Measurements from ENCODE around the gene ALDH3B1.
A peak's percentile ranks its signal among the peaks of the same experiment; 100 is the strongest.

ALDH3B1 gene

DNA sequence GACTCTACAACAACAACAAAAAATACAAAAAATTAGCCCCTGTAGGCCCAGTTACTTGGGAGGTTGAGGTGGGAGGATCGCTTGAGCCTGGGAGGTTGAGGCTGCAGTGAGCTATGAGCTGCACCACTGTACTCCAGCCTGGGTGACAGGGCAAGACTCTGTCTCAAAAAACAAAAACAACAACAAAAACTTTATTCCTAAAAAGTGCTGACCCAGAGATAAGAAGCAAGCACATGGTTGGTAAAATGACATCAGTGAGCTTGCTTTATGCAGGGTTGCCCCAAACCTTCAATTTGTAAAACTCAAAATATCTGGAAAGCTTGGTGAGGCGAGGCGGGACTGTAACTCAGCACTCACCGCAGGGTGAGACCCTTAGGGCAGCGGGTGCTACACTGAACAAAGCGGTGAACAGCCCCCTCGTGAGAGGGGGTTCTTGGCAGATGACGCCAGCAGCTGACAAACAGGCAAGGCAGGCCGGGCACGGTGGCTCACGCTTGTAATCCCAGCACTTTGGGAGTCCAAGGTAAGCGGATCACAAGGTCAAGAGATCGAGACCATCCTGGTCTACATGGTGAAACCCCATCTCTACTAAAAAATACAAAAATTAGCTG is 25.2 kb downstream of the ALDH3B1 start:
- TF ChIP-seq, protein P1, sequence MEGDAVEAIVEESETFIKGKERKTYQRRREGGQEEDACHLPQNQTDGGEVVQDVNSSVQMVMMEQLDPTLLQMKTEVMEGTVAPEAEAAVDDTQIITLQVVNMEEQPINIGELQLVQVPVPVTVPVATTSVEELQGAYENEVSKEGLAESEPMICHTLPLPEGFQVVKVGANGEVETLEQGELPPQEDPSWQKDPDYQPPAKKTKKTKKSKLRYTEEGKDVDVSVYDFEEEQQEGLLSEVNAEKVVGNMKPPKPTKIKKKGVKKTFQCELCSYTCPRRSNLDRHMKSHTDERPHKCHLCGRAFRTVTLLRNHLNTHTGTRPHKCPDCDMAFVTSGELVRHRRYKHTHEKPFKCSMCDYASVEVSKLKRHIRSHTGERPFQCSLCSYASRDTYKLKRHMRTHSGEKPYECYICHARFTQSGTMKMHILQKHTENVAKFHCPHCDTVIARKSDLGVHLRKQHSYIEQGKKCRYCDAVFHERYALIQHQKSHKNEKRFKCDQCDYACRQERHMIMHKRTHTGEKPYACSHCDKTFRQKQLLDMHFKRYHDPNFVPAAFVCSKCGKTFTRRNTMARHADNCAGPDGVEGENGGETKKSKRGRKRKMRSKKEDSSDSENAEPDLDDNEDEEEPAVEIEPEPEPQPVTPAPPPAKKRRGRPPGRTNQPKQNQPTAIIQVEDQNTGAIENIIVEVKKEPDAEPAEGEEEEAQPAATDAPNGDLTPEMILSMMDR (IDR thresholded peaks at IDR 0.05; ENCODE audit: low read depth, low read length) = no peak

DNA sequence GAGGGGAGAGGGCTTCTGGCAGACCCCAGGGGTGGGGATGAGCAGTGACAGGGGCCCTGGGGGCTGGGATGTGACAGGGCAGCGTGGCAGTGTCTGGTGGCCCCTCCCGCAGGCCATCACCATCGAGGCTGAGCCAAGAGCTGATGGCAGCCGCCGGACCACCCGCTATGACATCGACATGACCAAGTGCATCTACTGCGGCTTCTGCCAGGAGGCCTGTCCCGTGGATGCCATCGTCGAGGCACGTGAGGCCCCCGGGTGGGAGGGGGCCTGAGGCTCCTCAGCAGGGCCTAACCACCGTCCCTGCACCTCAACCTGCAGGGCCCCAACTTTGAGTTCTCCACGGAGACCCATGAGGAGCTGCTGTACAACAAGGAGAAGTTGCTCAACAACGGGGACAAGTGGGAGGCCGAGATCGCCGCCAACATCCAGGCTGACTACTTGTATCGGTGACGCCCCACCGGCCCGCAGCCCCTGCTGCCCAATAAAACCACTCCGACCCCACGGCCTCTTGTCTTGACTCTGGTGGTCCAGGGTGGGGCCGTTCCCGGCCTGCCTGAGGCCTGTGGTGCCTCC is 26.1 kb downstream of the ALDH3B1 start:
- TF ChIP-seq, protein P1 (IDR thresholded peaks at IDR 0.05; ENCODE audit: low read depth, low read length) = no peak
- DNase-seq (ENCODE audit: low read depth in 2 of 2) = no peak
- H3K4me3 ChIP-seq (replicated peaks in 1 of 2; ENCODE audit: low read depth in 2 of 2, low read length in 2 of 2) = no peak overlapping the region

More for the DNA sequence above, 25.2 kb downstream of the ALDH3B1 start:
- DNase-seq (ENCODE audit: low read depth in 2 of 2) = no peak
- H3K4me3 ChIP-seq (replicated peaks in 1 of 2; ENCODE audit: low read depth in 2 of 2, low read length in 2 of 2) = no peak overlapping the region

DNA sequence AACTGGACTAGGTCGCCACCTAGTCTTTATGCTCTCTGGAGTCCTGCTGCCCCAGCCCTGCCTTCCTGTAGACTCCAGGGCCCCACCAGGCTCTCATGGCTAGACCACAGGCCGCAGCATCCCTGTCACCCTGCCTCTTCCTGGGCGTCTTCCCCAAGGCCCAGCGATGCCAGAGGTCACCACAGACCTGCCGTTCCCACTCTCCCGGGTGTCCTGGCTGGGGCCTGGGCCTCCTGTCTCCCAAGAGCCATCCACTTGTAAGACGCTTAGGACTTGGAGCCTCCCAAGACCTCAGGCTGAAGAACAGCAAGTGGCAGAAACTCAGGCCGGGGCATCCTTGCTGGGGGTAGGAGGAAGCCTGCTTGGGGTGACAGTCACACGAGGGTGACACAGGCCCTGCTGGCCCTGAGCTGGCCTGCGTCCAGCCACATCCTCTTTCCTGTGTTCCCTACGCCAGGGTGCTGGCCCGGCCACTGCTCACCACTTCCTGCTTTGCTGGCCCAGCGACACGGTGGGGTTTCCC is 26.7 kb downstream of the ALDH3B1 start:
- no peak overlapping the region for H3K4me3 ChIP-seq (replicated peaks in 1 of 2; ENCODE audit: low read depth in 2 of 2, low read length in 2 of 2)
- no peak for DNase-seq (ENCODE audit: low read depth in 2 of 2)
- TF ChIP-seq, protein P1 (IDR thresholded peaks at IDR 0.05; ENCODE audit: low read depth, low read length) = no peak

DNA sequence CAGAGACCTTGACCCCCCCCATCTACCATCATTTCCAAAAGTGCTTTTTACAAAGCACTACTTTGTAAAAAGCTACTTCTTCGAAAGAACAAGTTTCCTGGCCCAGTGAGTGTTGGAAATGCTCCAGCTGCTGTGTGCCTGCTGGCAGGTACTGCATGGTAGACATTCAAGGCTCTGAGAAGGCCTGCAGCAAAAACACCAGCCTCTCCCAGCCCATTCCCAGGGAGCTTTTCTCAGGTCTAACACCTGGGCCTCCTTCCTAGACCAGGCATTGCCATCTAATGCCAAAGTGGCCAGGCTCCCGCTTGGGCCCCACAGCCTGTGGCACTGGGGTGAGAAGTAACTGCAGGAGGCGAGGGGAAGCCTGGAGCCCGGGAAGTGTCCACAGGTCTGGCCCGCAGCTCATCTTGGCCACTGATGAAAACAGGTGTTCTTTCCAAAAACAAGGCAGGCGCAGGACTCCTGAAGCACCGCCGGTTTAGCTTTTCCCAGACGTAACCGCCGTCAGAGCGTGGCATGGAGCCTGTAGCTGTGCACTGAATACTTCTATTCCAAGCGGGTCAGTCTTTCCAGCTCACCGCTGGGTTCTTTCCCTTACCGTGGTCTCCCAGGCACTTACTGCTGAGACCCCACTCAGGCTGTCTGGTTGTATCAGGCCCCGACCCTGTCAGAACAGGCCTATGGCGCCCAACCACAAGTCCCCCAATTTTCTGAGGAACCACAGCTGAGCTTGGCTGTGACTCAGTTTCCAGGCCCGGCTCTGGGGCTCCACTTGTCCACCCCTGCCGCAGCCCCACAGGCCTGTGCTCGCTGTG is 27.5 kb downstream of the ALDH3B1 start:
- DNase-seq (ENCODE audit: low read depth in 2 of 2) = no peak
- H3K4me3 ChIP-seq (replicated peaks in 1 of 2; ENCODE audit: low read depth in 2 of 2, low read length in 2 of 2) = no peak overlapping the region
- TF ChIP-seq, protein P1 (IDR thresholded peaks at IDR 0.05; ENCODE audit: low read depth, low read length) = no peak

DNA sequence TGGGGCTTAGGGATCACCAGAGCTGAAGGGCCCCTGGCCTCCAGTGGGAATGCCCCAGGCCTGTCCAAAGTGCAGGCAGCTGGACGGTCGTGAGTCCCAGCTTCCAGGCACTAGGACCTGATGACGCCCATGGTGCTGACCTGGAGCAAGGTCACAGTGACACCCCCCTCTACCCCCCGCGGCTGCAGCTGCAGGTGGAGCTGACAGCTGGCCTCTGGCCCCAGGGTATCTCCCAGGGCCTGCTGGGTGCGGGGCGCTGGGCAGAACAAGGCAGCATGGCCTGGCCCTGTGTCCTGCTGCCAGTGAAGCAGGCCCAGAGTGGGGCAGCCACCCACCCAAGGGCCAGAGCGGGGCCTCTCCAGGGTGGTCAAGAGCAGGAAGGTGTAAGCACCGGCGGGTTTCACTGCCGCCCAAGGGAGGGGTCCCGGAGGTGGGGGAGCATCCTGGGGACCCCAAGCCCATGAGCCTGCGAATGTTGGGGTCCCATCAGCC is 28.1 kb downstream of the ALDH3B1 start:
- DNase-seq (ENCODE audit: low read depth in 2 of 2) = no peak
- H3K4me3 ChIP-seq (replicated peaks in 1 of 2; ENCODE audit: low read depth in 2 of 2, low read length in 2 of 2) = peak overlapping the region; percentile 77 to 80
- TF ChIP-seq, protein P1 (IDR thresholded peaks at IDR 0.05; ENCODE audit: low read depth, low read length) = no peak

DNA sequence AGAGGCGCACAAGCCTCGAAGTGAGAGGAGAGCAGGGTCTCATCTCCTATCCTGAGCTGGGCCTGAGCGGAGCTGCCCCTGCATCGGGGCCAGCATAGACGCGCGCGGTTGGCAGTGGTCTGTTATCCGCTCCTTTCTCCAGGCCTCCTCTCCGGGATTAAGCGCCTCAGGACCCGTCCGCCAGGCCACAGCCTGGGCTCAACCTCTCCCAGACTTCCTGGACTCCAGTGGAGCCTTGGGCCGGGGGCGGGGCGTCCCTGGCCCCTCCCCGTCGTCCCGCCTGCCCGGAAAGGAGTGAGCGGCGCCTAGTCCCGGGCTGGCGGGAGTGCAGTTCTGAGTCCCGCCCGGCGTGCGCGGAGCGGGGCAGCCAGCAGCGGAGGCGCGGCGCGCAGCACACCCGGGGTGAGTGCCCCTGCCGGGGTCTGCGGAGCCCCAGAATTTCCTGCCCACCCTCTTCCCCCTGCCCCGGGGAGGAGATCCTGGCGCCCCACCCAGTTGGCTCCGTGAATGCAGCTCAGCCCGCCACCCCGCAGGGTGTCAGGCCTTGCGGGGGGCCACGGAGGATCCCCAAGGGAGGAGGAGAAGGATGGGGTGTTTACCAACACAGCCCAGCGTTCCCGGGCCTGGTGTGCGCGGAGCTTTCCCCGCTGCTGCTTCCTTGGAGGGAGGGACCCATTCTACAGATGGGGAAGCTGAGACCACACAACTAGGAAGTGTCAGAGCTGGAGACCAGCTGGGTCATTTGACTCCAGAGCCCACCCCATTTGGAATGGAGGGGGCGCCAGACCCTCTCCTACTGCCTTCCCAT is 28.8 kb downstream of the ALDH3B1 start, which contains the start of gene TCIRG1:
Gene TCIRG1 (plus strand): TSS at position 308 of the 808 bp plus-strand sequence. CDS start 2,247 bp downstream, outside the sequence.
- H3K4me3 ChIP-seq (replicated peaks in 1 of 2; ENCODE audit: low read depth in 2 of 2, low read length in 2 of 2) = peak within 1 kb of the TSS; percentile 77 to 80
- DNase-seq (ENCODE audit: low read depth in 2 of 2) = peak; percentile 78 to 89
- TF ChIP-seq, protein P1 (IDR thresholded peaks at IDR 0.05; ENCODE audit: low read depth, low read length) = no peak

Measured in cardiac fibroblast (primary cell).